Stimulated activated CD4-positive, alpha-beta T cell treated with anti-CD3 and anti-CD28 coated beads, Interleukin-4, amount 100 ng/mL, for 4 hours (primary cell): ENCODE data around the gene MAGI3.

Experiments
- DNase-seq, 2 experiments: peaks; one replicate each; pipeline ENCODE4 v3.0.0-alpha.2; 2020

MAGI3 gene

DNA sequence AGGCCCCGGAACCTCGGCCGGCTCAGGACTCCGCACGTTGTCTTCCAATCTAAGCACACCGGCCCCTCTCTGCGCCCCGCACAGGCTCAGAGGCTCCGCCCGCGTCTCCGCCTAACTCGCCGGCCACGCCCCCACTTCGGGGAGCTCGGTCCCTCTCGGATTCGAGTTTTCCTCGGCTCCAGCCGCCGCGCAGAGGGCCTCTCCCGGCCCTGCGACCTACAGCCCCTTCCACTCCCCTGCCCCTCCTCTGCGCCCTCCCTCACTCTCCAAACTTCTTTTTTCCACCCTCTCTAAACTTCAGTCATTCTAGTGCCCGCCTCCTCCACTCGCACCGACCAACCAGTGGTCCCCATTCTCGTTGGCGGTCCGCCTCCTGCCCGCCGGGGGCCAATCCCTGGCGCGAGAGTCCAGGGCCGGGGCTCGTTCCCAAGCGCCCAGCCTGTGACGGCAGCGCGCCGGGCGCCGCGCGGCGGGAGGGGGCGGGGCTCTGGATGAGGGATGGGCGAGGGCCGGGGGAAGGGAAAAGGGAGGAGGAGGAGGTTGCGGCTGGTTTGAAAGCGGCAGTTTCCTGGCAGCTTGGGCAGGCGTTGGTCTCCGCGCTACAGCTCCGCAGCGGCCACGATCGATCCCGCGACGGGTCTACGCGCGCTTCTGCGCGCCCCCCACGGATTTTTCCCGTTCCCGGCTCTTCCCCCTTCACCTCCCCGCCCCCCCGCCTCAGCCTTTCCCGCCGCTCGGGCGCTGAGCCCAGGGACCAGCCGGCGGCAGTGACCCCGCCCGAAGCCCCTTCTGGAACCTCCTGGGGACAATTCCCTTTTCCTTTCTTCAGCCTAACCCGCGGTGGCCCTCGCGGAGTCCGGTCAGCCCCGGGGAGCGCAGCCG lies at the start of gene MAGI3:
Gene MAGI3, plus strand, starts transcription at position 563 of the 882 bp plus-strand sequence. CDS start 519 bp downstream, outside the sequence.
- DNase-seq = peak; percentile 92 to 96

DNA sequence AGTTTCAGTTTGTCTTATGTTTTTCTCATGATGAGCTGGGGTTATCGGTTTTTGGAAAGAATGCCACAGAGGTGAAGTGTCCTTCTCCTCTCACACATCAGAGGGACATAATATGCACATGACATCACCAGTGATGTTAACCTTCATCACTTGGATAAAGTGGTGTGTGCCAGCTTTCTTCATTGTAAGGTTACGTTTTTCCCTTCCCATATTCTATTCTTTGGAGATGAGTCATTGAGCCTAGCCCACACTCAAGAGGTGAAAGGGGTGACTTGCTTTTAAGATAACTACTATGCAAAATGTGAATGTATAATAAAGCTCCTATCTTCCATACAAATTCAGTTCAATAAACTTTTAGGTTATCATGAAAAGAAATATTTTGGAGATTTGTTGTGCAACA lies 36.7 kb upstream of the MAGI3 start:
- DNase-seq = no peak

DNA sequence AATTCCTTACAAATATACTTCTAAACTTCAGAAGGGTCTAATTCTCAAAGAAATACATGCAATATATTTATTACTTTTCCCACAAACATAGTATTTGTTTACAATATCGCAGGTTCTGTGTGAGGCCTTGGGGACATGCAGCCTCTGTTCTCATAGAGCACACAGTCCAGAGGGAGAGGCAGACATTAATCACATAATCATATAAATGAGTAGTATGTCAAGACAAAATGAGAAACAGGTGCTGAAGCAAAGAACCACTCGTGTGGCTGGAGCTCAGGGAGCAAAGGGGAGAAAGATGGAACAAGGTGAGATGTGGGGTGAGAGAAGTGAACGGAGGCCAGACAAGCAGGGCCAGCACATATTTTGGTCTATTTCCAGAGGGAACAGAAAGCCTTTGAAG lies 26.4 kb upstream of the MAGI3 start:
- no peak for DNase-seq

DNA sequence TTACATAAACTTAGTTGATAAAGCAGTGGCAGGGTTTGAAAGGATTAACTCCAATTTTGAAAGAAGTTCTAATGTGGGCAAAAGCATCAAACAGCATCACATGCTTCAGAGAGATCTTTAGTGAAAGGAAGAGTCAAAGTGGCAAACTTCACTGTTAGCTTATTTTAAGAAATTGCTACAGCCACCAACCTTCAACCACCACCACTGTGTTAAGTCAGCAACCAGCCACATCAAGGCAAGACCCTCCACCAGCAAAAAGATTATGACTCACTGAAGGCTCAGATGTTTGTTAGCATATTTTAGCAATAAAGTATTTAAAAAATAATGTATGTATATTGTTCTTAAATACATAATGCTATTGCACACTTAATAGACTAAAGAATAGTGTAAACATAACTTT lies 21.3 kb upstream of the MAGI3 start:
- no peak for DNase-seq

DNA sequence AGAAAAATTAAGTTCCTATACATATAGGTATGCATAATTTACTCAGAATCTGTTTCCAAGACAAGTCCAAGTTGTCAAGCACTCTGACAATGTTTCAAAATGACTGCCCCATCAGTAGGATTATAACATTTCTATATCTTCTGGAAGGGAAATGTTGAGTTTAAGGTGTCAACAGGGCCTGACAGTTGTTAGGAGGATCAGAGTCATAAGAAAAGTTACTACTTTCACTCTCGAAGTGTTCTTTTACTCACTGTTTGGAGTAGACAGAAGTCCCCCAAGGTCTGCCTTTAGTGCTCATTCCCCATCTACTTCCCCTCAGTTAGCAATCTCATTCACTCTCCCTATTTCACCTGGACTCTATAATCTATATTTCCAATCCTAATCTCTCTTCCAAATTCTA lies 20.6 kb upstream of the MAGI3 start:
- DNase-seq = no peak

DNA sequence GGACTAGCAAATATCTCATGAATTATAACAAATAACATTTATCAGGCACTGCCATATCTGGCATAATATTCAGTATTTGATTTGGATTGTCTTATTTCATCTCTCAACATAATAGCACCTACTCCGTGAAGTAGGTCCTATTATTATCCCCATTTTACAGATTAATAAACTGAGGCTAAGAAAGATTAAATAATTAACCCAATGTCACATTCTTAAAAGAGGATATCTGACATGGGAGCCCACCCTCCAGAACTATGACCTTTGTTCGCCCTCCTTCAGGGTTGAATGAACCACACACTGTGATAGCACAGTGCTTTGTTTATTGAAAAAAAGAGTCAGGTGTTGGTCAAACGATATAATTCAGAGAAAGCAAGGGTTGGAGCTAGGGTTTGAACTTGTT lies 19.4 kb upstream of the MAGI3 start:
- no peak for DNase-seq

DNA sequence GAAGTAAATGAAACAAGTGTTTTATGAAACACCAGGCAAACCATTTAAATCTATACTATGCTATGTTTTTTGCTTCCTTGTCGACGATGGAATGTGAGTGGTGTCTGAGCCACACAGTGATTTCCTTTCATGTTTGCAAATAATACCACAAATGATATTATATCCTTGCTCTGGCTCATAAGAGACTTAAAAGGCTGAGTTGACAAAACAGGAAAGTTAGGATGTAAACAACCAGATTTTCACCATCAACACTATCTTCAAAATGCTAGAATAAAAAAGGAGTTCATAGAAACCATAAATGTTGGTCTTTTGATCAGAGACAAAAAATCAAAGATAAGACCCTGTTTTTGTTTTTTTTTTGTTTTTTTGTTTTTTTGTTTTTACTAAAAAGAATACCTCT lies 17.8 kb upstream of the MAGI3 start:
- no peak for DNase-seq

DNA sequence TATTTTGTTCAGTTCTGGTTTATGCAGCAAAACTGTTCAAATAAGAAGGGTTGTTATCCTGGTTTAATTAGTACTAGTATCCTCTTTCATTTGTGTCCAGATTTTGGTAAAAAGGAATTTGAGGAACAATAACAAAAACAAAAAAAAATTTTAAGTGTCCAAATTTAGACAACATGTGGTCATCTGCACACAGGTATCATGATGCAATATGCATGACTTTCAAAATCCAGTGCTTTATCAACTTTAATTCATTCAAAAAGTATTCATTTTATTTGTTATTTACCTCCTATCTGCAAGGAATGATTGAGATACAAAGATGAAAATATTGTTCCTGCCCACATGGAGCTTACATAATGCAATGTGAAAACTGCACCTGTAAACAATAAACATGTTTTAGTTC lies 16.7 kb upstream of the MAGI3 start:
- DNase-seq = no peak

DNA sequence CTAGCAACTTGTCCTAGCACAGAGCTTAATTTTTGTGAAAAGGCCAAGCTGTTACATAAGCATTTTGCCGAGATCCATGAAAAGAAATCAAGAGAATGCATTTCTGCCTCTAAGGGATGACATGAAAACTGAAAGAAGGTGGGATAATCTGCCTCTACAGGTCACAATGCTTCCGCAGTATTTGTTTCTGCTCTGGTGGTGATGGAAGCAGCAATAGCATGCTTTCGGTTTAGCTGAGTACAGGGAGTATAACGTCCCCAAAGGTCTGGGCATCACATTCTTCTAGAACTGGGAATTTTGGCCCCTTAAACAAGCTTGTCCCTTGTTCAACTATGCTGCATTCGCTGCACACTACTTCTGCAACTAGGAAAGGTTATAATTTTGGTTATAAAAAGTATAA lies 14.4 kb upstream of the MAGI3 start:
- DNase-seq = no peak

DNA sequence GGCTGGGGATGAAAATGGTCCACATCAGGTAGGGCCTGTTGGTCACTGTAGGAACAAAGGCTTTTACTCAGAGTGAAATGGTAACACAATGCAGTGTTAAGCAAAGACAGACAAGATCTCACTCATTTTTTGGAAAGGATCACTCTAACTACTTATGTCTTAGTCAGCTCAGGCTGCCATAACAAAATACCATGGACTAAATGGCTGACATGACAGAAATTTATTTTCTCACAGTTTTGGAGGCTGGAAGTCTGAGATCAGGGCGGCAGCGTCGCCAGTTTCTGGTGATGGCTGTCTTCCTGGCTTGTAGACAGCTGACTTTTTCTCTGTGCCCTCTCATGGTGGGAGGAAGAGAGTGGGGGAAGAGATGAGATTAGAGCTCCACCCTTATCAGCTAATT lies 10.2 kb upstream of the MAGI3 start:
- no peak for DNase-seq

DNA sequence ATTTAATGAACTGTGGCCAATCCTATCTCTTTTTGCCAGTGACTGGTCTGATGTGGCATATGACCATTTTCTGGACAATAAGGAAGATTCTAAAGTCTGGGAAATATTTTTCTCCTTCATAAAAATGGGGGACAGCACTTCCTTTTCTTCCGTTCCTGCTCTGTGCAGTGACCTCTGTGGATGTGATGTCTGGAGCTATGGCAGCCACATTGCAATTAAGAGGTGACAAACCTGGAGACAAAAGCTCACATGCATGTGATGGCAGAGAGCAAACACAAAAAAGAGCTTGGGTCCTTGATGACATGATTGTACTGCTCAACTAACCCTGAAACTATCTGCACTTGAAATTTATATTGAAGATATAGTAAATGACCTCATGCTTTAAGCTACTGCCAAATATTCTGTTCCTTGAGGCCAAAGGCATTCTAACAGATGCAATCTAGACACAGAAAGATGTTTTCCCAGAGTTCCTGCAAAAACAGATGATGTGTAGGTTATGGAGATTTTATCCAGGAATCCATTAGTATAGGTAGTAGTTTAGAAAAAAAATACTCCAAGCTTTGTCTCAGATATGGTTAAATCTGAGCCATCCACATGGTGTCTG lies 2.2 kb upstream of the MAGI3 start:
- no peak for DNase-seq

DNA sequence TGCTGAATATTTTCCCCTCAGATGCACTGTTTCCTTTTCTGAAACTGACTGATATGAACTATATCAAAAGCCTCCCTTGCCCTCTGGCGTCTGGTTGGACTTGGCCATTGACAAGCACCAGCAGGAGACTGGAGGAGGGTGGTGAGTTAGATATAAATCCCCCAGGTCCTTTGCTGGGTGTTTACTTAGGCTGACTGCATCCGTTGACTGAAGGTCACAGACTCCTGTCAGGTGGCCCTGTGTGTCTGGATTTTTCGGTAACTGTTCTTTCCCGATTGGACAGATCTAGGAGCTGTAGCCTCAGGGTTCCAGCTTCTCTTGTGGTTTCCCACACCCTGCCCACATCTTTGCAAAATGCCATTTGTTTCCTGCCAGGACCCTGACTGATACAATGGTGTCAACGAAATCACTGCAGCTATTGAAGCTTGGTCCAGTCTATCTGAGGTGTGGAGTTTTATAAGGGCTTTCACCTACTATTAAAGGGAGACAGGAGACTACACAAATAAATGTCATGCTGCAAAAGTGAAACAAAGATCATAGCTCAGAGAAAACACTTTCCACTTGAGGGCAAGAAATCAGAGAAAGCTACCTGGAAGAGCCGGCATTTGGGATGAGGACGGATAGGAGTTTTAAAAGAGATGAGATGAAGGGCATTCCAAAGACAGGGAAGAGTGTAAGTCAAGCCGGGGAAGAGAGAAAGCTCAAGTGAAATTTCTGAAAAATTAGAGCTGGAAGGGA lies 1.5 kb upstream of the MAGI3 start:
- DNase-seq = no peak

DNA sequence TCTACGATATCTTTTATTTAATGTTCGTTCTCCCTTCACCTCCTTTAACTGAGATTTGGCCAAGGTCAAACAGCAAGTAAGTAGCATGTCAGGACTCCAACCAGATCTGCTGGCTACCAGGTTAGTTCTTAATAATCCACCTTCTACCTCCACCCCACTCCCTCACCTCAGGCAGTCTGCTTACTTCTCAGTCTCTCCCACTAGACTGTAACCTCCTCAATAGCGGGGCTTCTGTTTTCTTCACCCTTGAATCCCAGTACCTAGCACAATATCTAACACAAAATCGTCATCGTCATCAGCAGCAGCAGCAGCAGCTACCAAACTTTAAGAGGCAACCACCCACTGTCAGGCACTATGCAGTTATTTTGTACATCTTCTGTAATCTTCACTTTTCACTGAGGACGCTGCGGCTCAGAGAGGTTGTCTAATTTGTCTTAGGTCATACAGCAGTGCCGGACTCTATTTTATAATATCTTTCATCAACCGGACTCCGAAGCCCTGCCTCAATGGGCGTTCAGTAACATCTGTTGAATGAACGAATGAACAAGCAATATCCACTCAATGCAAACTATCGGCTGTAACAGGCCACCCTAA lies 859 bp upstream of the MAGI3 start:
- no peak for DNase-seq

DNA sequence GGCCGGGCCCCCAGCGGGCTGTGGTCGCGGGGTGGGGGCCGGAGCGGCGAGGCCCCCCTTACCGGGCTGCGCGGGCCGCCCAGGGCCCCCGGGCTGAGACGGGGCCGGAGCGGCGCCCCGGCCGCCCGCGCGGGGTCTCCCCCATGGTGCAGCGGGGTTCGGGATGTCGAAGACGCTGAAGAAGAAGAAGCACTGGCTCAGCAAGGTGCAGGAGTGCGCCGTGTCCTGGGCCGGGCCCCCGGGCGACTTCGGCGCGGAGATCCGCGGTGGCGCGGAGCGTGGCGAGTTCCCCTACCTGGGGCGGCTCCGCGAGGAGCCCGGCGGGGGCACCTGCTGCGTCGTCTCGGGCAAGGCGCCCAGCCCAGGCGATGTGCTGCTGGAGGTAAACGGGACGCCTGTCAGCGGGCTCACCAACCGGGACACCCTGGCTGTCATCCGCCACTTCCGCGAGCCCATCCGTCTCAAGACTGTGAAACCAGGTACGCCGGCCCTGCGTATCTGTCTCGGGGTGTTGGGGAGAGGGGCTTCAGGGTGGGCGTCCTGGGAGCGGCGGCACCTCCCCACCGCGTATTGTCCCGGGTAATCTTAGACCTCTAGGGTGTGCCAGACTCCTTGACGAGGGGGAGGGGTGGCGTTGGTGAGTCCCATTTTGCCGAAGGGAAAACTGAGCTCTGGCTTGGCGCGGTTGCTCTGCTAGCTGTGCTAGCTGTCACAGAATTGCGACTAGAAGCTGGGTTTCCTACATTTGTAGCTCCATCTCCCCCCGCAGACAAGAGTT lies 745 bp downstream of the MAGI3 start:
- DNase-seq = peak; percentile 32 to 40

DNA sequence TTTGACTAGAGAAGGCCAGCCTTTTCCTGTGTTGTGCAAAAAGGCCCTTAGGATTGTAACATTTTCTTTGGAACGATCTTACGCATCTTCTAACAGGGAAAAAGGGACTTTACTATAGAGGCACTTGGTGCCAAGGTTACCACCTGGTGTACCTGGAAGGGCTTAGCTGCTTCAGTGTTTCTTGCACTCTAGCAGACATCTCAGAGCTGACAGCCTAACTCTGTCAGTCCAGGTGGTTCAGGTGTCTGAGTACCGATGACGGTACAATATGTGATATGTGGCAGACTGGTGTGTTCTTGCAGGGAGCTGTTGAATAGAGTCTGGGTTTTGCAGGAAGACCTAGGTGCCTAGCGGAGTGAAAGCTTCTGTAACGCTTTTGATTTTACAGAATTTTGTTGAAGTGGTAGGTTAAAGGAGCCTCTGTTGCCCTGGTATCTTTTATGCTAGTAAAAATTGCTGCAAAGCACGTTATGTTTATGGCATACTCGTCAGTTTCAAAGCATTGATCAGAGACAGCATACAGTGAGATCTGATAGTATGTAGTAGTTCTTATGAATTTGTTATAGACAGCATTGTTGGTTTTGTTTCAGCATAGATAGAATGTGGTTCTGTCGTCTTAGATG lies 1.4 kb downstream of the MAGI3 start:
- no peak for DNase-seq

DNA sequence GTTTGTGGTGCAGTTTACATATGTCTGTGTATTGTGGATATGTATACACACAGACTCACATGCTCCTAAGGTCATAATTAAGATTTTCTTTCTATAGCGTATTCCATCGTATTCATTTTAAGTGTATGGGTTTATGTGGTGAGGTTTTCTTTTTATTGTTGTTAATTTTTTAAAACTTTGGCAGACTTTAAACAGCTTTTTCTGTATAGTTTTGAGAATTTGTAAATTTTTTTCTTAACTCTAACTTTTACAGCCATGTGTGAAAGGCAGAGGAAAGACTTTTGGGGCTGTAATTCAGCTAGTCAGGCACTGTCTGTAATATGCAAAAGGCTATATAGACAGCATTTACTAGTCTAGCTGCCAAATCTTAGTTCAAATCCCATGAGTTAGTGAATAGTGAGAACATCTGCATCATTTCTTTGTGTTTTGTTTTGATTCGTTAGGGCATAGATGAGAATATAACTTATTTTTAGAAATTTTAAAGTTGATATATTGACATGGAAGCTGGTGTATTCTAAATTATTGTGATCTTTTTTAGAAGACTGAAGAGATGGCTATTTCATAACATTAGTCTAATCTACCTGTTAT lies 2.3 kb downstream of the MAGI3 start:
- DNase-seq = no peak

DNA sequence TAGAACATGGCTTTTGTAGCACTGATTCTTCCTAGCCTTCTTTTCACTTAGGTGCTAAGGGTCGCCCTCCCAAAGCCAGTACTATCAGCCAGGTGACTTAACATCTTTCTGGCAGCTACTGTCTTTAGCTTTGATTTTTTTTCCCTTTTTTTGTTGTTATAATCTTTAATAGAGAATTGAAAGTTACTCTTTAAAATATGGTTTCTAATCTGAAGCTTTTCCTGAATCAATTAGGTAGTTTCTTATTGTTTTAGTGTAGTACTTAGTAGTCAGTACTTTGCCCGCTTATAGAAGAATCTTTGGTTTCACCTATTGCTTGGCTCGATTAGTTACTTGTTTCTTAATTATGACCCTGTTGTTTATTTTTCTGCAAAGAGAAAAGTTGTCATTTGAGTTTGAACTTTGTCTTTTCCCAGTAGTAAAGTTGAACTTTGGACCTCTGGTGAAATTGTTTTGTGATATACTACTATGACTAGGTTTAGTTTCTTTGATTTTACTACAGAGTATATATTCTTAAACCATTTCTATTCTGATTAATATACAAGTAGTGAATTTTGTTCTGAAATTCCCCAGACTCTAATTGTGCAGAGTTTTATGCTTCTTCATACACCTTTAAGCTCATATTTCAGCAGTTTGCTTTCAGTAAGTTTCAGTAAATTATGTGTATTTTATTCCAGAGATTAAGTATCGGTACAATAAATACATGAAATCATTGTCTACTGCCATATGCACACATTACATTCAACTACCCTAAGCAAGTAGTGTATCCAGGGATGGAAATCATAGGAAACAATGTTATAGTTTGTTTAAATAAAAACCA lies 3.9 kb downstream of the MAGI3 start:
- DNase-seq = no peak

DNA sequence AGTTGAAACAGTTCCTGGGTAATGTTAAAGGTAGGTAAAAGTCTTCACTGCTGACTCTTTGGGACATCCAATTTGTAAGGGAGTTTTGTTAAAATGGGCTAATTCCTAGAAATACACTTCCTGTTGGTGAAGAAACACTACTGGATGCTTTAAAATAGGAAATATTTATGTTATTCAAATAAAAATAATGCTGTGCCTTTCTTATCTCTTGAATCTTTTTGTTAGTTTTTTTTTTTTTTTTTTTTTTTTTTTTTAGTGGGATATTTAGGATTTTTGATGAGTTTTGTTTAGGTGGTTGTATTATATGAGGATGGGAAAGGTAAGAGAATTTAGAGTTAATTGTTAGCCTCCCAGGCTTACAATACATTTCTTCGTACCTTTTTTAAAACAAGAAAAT lies 4.5 kb downstream of the MAGI3 start:
- DNase-seq = no peak

DNA sequence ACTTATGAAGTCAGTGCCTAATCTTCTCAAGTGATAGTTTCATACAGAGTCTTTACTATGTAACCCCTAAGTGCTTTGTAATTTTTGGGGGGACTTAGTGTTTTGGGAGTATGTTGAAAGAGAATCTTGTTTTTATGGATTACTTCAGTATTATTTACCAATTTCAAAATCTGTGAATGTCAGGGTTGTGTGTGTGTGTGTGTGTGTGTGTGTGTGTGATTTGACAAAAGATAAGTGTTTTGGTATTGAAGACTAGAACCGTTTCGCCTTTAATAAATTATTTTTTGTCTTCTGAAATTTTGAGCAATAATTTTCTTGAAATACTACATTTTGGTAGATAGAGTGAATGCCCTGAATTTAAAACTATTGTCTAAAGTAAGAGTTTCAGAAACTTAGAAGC lies 5.8 kb downstream of the MAGI3 start:
- no peak for DNase-seq

DNA sequence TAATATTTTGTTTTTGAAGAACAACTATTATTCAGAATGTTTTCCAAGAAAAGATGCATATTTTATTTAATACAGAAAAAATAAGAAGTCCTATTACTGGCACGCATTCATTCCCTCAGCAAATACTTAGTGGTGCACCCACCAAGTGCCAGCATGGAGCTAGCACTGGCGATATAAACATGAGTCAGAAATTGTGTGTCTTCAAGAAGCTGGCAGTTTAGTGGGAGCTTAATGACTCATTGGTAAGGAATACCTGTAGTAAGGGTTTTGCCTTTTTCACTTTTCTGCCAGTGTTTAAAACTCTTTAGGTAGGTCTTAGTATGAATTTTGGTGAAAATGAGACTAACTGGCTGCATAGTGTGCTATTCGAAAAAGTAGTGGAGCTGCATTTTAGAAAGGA lies 6.3 kb downstream of the MAGI3 start:
- DNase-seq = no peak

DNA sequence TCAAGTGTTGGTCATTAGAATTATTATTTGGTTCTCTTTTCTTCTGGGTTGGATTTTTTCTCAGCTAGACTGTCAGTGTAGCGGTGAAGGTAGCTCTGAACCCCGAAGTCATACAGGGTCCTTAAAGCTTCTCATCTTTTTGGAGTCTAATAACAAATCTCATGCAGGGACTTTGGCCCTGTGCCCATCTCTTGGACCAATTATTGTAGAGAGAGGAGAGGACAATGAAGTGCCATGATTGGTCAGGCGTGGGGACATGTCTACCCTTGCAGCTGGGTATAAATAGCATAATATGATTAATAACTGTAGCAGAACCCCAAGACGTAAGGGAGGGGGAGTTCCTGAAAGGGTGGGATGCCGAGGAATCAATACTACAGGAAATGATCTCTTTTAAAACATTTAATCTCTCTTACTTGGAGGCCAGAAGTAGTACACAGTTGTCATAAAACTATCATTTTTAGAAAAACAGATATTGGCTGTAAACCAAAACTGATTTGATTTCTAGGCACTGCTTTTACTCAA lies 8.8 kb downstream of the MAGI3 start:
- DNase-seq = no peak
